HepG2 (cell line): ENCODE results near the gene PAIP2. TPM values are rescaled to one million over a fixed set of nuclear protein-coding genes. Genes with fewer than 3 reads are reported as not detected.

Experiments used
- HNRNPH1 ChIP-seq: fragments of 200-400 bp; formaldehyde crosslinking; optimal IDR thresholded peaks from 2 replicates; pipeline ENCODE3; 2017; ENCODE audit warnings: mild to moderate bottlenecking, low read depth, low read length
- ISL2 ChIP-seq: sonication (generic); formaldehyde crosslinking; IDR thresholded peaks from 2 replicates; pipeline ENCODE4 v1.5.0; 2020; ENCODE audit warnings: missing genetic modification reagents
- KAT8 ChIP-seq: IDR thresholded peaks from 2 replicates; pipeline ENCODE4 v1.6.1; 2016; ENCODE audit warnings: missing genetic modification reagents, missing compliant biosample characterization
- NFYC ChIP-seq: IDR thresholded peaks from 2 replicates; pipeline ENCODE4 v1.6.1; 2016; ENCODE audit warnings: missing genetic modification reagents, missing compliant biosample characterization
- SETDB1 ChIP-seq: sonication (generic); formaldehyde crosslinking; IDR thresholded peaks from 2 replicates; pipeline ENCODE4 v1.5.1; 2020; ENCODE audit warnings: missing genetic modification reagents, mild to moderate bottlenecking, borderline replicate concordance
- ZBTB21 ChIP-seq: sonication (generic); formaldehyde crosslinking; IDR thresholded peaks from 2 replicates; pipeline ENCODE4 v1.4.0; 2020; ENCODE audit warnings: missing genetic modification reagents
- ZBTB49 ChIP-seq: sonication (generic); formaldehyde crosslinking; IDR thresholded peaks from 2 replicates; pipeline ENCODE4 v1.4.0; 2020; ENCODE audit warnings: missing genetic modification reagents, borderline replicate concordance
- ZGPAT ChIP-seq: IDR thresholded peaks from 2 replicates; pipeline ENCODE4 v1.6.1; 2016; ENCODE audit warnings: mild to moderate bottlenecking
- ZNF619 ChIP-seq: sonication (generic); formaldehyde crosslinking; IDR thresholded peaks from 2 replicates; pipeline ENCODE4 v1.4.0; 2020; ENCODE audit warnings: mild to moderate bottlenecking, missing genetic modification reagents
- ZSCAN12 ChIP-seq: sonication (generic); formaldehyde crosslinking; IDR thresholded peaks from 2 replicates; pipeline ENCODE4 v1.9.0; 2021; ENCODE audit warnings: mild to moderate bottlenecking, missing genetic modification reagents
- ZSCAN25 ChIP-seq: sonication (generic); formaldehyde crosslinking; IDR thresholded peaks from 2 replicates; pipeline ENCODE4 v1.8.0; 2022; ENCODE audit warnings: mild to moderate bottlenecking, missing genetic modification reagents
- polyA plus RNA-seq, 8 experiments: library from polyadenylated mRNA; depleted of rRNA in 3 of 8; stranded (reverse) in 7 of 8; unstranded in 1 of 8; fragments of >200 nt; fragmentation: Illumina TruSeq in 4 of 8; extraction: Trizol in 4 of 8; gene quantifications; 2 replicates each; pipeline versions ENCODE4 v1.2.1 to v1.2.3, GENCODE V29; 2011 to 2016; ENCODE audit warnings: low read depth in 4 of 8, missing spikeins in 1 of 8, mixed read lengths in 1 of 8; ENCODE audit not compliant: insufficient read depth in 1 of 8
- total RNA-seq, 5 experiments: library from RNA; depleted of rRNA; stranded (reverse); fragments of >200 nt; fragmentation: Illumina TruSeq; extraction: Trizol; gene quantifications; 2 replicates each; pipeline ENCODE4 v1.2.3, GENCODE V29; 2016; ENCODE audit warnings: low read depth in 1 of 5
- TF ChIP-seq, protein P1 (sequence below): fragments of 450-650 bp; IDR thresholded peaks from 2 replicates; pipeline ENCODE4 v1.6.1; 2017; ENCODE audit warnings: mild to moderate bottlenecking
- TF ChIP-seq, protein P2 (sequence below): sonication (generic); formaldehyde crosslinking; IDR thresholded peaks from 2 replicates; pipeline ENCODE4 v1.5.1; 2020; ENCODE audit warnings: mild to moderate bottlenecking, missing genetic modification reagents
- TF ChIP-seq, protein P3 (sequence below): sonication (generic); formaldehyde crosslinking; IDR thresholded peaks from 2 replicates; pipeline ENCODE4 v1.8.1; 2023; ENCODE audit warnings: mild to moderate bottlenecking, inconsistent platforms, moderate library complexity, missing genetic modification reagents, borderline replicate concordance
- TF ChIP-seq, protein P4 (sequence below): sonication (generic); formaldehyde crosslinking; IDR thresholded peaks from 2 replicates; pipeline ENCODE4 v1.4.0; 2020; ENCODE audit warnings: missing genetic modification reagents; ENCODE audit errors: not compliant biosample characterization

Gene PAIP2
- total and polyA plus RNA-seq, 2 of the 13 experiments (the other 11 are each of a cell fraction or from before 2014, with no cell fraction given), result 61.5 to 76.3 TPM

GRCh38 chr5:139385061-139386049, 43.7 kb downstream of the PAIP2 start (continued):
- TF ChIP-seq ZBTB49 (CRISPR knock-in tag) (no peak), ZSCAN25 (no peak), ZBTB21 (CRISPR knock-in tag) (no peak), NFYC (CRISPR knock-in tag) (no peak), ISL2 (CRISPR knock-in tag) (no peak), SETDB1 (CRISPR knock-in tag) (no peak), ZNF619 (CRISPR knock-in tag) (no peak), HNRNPH1 (no peak), ZSCAN12 (CRISPR knock-in tag) (no peak), ZGPAT (peak; percentile 45; the same call in 1 of the 2 replicates), KAT8 (CRISPR knock-in tag) (0 out of 2 replicates have a peak, but pooled peaks have one; percentile 40)
- TF ChIP-seq, protein P1, sequence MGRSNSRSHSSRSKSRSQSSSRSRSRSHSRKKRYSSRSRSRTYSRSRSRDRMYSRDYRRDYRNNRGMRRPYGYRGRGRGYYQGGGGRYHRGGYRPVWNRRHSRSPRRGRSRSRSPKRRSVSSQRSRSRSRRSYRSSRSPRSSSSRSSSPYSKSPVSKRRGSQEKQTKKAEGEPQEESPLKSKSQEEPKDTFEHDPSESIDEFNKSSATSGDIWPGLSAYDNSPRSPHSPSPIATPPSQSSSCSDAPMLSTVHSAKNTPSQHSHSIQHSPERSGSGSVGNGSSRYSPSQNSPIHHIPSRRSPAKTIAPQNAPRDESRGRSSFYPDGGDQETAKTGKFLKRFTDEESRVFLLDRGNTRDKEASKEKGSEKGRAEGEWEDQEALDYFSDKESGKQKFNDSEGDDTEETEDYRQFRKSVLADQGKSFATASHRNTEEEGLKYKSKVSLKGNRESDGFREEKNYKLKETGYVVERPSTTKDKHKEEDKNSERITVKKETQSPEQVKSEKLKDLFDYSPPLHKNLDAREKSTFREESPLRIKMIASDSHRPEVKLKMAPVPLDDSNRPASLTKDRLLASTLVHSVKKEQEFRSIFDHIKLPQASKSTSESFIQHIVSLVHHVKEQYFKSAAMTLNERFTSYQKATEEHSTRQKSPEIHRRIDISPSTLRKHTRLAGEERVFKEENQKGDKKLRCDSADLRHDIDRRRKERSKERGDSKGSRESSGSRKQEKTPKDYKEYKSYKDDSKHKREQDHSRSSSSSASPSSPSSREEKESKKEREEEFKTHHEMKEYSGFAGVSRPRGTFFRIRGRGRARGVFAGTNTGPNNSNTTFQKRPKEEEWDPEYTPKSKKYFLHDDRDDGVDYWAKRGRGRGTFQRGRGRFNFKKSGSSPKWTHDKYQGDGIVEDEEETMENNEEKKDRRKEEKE, result no peak
- TF ChIP-seq, protein P2, sequence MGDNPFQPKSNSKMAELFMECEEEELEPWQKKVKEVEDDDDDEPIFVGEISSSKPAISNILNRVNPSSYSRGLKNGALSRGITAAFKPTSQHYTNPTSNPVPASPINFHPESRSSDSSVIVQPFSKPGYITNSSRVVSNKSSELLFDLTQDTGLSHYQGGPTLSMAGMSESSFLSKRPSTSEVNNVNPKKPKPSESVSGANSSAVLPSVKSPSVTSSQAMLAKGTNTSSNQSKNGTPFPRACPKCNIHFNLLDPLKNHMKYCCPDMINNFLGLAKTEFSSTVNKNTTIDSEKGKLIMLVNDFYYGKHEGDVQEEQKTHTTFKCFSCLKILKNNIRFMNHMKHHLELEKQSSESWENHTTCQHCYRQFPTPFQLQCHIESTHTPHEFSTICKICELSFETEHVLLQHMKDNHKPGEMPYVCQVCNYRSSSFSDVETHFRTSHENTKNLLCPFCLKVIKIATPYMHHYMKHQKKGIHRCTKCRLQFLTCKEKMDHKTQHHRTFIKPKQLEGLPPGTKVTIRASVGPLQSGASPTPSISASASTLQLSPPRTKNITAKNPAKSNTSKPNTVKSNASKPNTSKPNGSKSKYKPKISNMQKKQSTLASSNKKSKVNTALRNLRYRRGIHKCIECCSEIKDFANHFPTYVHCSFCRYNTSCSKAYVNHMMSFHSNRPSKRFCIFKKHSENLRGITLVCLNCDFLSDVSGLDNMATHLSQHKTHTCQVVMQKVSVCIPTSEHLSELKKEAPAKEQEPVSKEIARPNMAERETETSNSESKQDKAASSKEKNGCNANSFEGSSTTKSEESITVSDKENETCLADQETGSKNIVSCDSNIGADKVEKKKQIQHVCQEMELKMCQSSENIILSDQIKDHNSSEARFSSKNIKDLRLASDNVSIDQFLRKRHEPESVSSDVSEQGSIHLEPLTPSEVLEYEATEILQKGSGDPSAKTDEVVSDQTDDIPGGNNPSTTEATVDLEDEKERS (CRISPR knock-in tag), result no peak
- TF ChIP-seq, protein P3, sequence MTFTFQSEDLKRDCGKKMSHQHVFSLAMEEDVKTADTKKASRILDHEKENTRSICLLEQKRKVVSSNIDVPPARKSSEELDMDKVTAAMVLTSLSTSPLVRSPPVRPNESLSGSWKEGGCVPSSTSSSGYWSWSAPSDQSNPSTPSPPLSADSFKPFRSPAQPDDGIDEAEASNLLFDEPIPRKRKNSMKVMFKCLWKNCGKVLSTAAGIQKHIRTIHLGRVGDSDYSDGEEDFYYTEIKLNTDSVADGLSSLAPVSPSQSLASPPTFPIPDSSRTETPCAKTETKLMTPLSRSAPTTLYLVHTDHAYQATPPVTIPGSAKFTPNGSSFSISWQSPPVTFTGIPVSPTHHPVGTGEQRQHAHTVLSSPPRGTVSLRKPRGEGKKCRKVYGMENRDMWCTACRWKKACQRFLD, result no peak
- TF ChIP-seq, protein P4, sequence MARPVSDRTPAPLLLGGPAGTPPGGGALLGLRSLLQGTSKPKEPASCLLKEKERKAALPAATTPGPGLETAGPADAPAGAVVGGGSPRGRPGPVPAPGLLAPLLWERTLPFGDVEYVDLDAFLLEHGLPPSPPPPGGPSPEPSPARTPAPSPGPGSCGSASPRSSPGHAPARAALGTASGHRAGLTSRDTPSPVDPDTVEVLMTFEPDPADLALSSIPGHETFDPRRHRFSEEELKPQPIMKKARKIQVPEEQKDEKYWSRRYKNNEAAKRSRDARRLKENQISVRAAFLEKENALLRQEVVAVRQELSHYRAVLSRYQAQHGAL (CRISPR knock-in tag), result no peak
